Activated CD8-positive, alpha-beta memory T cell treated with anti-CD3 and anti-CD28 coated beads, Interleukin-2, amount 50 U/mL, for 24 hours (primary cell): Measurements from ENCODE around the gene NPC1L1.

ENCODE experiments used
- DNase-seq: peaks from one replicate; pipeline ENCODE4 v3.0.0-alpha.2; 2020; ENCODE audit errors: extremely low read depth

NPC1L1 gene

DNA sequence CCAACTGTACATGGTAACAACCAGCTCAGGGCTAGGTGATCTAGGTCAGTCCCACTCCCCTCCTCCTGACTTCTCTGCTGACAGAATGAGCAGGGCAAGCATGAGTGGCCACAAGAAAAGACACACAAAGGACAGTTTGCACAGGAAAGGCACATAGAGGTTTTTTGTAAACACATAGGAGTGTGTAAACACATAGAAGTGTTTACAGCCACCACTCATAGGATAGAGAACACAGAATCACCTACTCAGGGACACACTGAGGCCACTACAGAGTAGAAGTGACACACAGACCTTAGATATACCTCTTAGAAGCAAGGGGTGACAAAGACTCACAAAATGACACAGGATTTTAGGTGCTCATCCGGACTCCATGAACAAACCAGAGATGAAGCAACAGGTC lies 69.7 kb downstream of the NPC1L1 start:
- no peak for DNase-seq

DNA sequence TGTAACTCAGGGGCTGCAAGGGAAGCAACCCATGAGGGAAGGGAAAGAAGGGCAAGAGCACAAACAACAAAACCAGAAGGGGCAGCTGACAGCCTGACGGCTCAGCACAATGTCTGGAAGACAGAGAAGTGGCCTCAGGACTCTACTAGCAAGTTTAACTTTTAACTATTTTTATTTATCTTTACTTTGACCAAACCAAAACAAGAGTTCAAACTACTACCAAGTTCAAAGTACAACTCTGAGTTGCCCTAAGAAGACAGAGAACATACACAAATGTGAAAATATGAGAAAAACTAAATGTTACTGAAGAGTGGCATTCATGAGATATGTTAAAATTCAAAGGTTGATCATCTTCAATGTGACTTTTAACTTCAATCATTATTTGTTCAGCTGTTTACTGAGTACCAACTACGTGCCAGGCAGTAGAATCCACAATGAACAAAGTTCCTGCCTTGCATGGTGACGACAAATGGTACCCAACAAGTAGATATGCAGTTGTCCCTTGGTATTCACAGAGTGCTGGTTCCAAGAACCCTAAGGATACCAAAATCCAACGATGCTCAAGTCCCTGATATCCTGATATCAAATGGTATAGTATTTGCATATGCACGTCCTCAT lies 70.4 kb downstream of the NPC1L1 start:
- DNase-seq: no peak

DNA sequence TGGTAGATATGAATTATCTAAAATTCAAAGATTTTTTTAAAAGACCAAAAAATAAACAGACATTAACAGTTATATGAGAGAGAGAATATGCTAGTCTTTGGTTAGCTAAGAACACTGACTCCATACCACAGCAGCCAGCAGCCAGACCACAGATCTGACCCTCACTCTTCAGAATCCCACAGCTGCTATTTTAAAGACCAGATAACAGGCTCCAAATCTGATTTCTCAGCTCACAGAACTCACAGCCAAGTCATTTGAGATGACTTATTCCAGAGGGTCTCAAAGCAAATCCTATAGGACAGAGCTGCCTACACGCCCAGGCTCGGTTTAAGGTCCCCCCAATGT lies 71.0 kb downstream of the NPC1L1 start:
- no peak for DNase-seq

DNA sequence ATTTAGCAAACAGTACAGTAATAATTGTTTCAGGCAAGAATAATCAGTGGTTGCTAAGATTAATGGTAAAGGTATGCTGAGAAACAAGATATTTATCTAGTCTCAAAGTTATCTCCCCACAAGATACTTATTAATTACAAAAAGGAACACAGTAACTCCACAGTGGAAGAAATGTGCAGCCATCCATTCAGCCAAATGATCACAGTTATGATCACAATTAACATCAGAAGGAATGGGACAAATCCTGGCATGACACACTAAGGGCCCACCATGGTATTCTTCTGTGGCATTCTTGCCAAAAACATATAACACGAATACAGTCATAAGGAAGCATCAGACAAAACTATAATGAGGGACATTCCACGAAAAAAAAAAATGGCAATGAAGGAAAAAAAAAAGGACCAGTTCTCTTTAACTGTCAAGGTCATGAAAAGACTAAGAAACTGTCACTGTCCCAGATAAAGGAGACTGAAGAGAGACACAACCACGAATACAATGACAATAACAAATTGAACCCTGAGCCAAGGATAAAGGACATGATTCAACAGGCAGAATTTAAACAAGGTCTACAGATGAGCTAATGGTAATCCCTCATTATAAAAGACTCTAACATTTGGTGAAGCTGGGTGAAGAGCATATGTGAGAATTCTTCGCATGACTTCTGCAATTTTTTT lies 71.5 kb downstream of the NPC1L1 start:
- no peak for DNase-seq

DNA sequence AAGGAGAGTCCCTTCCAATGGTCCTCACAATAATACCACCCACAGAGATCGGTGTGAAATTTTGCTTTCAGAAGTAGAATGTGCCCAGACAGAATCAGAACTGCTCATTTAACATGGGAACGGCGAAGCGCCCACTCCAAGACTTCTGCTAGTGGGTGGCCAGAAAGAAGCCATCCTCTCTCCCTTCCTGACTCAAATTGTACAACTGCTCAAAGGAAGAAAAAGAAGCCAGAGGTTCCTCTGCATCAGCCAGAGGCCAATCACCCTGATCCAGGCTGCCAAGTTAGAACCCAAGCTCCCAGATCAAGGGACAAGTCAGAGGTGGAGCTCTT lies 73.9 kb downstream of the NPC1L1 start:
- DNase-seq: no peak

DNA sequence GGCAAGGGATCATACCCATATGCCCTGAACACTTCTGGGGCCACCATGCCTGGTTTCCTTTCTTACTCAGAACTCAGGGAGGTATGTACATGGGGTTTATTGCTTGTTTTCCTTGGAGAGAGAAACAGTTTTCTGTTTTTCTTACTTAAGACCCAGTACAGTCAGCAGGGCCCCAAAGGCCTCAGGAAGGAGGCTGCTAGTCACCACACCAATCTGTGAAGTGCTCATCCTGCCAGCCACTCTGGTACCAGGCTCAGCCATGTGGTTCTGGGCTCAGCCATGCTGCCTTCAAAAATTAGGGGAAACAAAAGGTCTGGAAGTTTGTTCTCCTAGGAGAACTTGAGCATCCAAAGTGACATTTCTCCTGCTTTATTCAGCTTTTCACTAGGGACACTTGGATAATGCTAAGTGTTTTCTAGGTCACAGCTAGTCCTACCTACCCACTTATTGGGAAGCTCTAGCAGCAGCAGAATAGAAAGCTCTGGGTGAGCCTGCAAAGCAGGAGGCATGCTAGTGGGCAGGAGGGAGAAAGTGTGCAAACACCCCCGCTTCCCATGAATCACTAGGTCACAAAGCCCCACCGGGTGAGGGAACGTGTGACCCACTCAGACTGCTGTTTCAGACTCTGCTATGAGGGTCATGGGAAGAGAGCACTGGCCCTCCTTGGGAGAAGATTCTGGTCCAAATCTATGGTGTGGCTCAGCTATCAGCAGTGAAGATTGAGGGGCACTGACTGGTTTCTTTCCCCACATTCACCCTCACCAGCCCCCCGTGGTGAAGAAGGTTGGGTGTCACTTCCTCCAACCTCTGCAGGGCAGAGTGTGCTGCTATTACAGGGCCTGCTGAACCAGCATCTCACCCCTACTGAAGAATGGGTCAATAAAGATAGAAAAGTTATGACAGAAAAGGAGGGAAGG lies 74.6 kb downstream of the NPC1L1 start:
- no peak for DNase-seq

DNA sequence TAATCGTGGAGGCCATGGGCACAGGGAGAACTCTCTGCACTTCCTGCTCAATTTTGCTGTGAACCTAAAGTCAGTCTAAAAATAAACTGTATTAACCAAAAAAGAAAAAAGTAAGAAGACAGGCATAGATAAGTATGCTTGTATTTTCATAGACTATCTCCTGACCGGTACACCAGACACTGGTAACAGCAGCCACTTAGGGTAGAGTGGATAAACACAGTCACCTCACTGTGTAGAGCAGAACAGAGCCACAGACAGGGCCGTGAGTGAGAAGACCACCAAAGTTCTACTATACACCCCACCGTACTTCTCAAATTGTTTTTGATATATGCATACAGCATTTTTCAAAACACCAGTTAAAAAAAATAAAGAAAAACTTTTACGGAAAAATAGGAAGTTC lies 75.6 kb downstream of the NPC1L1 start:
- no peak for DNase-seq

DNA sequence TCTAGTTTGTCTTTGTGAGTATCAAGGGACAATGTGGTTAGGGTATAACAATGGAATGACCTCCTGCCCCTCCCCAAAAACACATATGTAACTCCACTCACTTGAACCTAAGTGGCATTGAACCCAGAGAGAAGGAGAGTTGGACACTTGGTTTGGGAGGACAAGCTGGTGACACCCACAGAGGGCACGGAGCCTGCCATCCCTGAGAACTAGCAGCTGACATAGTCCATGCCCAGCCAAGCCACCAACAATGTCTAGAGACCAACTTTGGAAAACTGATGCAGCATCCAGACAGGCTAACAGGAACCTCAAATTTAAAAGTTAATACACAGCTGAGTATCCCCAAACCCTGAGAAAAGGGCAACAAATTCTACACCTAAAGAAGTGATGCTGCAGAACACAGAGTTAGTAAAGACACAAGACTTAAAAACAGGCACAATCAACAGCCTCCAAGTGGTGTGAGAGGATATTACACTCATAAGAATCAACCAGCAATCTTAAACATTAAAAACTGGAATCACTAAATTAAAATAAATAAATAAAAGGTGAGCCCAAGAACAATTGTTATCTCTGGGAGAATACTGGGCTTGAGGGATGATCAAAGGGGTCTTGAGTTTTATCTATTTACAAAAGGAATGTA lies 77.8 kb downstream of the NPC1L1 start:
- no peak for DNase-seq
